Mucosa of stomach (tissue), 1 donor: Measurements from ENCODE around the gene GJB2.

ENCODE experiments used
- H3K27me3 ChIP-seq: one replicate; pipeline ENCODE4 v1.7.0; 2013; ENCODE audit warnings: mild to moderate bottlenecking, low read length; ENCODE audit not compliant: control insufficient read depth, insufficient read depth
- H3K36me3 ChIP-seq: one replicate; pipeline ENCODE4 v1.7.0; 2013; ENCODE audit warnings: low read length; ENCODE audit not compliant: control insufficient read depth, insufficient read depth
- H3K4me1 ChIP-seq: one replicate; pipeline ENCODE4 v1.7.0; 2013; ENCODE audit warnings: mild to moderate bottlenecking, low read length; ENCODE audit not compliant: control insufficient read depth, insufficient read depth
- H3K4me3 ChIP-seq: one replicate; pipeline ENCODE4 v1.7.0; 2013; ENCODE audit warnings: low read length
- H3K9ac ChIP-seq: one replicate; pipeline ENCODE4 v1.7.0; 2013; ENCODE audit warnings: mild to moderate bottlenecking, low read length, moderate library complexity
- H3K9me3 ChIP-seq: one replicate; pipeline ENCODE4 v1.7.0; 2013; ENCODE audit warnings: mild to moderate bottlenecking, low read length, moderate library complexity; ENCODE audit not compliant: control insufficient read depth
- donor health status: Pancreatic carcinoma.

Gene GJB2

DNA sequence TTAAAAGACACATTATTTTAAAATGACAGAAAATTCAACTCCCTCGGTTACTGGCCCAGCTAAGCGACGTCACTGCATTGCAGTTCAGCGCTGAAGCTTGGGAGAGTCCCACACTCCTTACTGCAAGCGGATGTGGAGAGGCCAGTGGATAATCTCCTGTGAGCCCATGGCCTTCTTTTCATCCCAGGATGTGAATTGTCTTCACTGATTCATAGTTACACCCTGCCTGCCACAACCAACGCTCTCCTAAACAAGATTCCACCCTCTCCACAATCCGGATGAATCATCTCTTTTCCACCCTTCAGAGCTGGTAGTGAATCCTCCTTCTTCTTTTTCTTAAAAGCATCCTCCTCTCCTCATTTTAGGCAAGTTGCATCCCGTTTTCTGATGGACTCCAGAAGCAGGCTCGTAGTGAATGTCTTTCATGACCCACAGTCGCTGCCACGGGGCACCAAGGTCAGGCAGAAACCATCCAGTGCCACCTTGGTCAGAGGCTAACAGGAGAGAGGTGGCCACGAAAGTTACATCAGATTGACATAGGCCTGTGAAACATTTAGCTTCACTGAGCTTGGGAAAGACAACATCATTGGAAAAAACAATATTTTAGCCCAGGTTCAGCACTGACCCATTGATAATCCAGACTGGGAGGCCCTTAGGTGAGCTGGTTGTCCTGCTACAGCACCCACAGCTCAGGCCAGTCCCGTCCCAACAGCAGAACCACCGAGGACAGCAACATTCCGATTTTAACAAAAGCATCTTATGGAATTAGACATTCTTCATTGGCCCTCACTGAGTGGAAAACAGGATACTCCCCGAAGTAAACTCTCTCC, 2.0 kb downstream of the GJB2 start:
- Histone ChIP-seq H3K4me1 (peaks cover 20% of the 10 kb centered on the region), H3K36me3 (no peaks in the 10 kb centered on the region), H3K9ac (no peak overlapping the region), H3K27me3 (peaks cover 30% of the 10 kb centered on the region), H3K9me3 (no peaks in the 10 kb centered on the region), H3K4me3 (no peak overlapping the region)

GRCh38 chr13:20190076-20190475, 2.7 kb downstream of the GJB2 start:
- peaks cover 23% of the 10 kb centered on the region for H3K27me3 ChIP-seq
- no peak overlapping the region for H3K4me3 ChIP-seq
- H3K36me3 ChIP-seq = no peaks in the 10 kb centered on the region
- no peak overlapping the region for H3K9ac ChIP-seq
- H3K4me1 ChIP-seq = peaks cover 20% of the 10 kb centered on the region
- H3K9me3 ChIP-seq = no peaks in the 10 kb centered on the region

GRCh38 chr13:20188667-20189553, 3.8 kb downstream of the GJB2 start:
- Histone ChIP-seq H3K4me1 (peaks cover 18% of the 10 kb centered on the region), H3K9ac (no peak overlapping the region), H3K36me3 (no peaks in the 10 kb centered on the region), H3K9me3 (no peaks in the 10 kb centered on the region), H3K27me3 (peaks cover 12% of the 10 kb centered on the region), H3K4me3 (no peak overlapping the region)

DNA sequence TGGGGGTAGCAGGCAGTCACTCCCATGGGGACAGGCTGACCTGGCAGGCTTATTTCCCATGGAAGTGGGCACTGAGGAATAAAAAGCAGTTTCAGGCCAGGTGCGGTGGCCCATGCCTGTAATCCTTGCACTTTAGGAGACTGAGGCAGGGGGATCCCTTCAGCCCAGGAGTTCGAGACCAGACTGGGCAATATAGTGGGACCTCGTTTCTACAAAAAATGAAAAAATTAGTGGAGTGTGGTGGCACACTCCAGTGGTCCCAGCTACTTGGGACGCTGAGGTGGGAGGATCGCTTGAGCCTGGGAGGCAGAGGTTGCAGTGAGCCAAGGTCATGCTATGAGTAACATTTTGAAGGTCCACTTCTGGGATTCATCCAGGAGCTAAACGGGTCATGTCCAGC, 6.0 kb downstream of the GJB2 start:
- Histone ChIP-seq H3K4me1 (peaks cover 4% of the 10 kb centered on the region), H3K9ac (no peak overlapping the region), H3K4me3 (no peak overlapping the region), H3K27me3 (no peaks in the 10 kb centered on the region), H3K9me3 (no peaks in the 10 kb centered on the region), H3K36me3 (no peaks in the 10 kb centered on the region)

DNA sequence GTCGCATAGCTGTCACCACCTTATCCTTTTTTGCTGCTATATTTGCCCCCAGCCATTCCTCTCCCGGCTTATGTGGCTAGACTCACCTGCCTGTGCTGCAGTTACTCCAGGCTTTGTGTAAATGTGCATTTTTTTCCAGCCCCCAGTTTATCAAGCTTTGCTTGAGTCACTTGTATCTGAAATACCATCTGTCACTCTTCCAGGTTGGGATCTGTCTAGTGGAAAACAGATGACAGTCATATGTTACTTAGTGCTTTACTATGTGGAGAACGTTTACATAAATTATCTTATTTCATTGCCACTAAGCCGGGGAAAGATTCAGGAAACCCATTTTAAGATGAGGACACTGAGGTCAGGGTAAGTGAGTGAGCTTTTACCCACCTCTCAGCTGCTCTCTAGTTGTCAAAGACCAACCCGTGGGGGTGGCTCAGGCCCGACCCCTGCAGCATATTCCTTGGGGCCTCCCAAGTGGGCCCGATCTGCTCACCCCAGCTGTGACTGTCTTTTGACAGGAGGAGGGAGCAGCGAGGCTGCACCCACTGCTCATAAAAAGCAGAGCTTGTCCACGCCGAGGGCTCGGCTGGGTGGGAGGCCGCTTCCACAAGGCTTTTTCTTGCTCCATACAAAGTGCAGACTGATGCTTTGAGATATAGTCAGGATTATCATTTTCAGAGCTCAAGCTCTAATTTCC, 7.2 kb downstream of the GJB2 start:
- Histone ChIP-seq H3K27me3 (no peaks in the 10 kb centered on the region), H3K9ac (no peak overlapping the region), H3K9me3 (no peaks in the 10 kb centered on the region), H3K36me3 (no peaks in the 10 kb centered on the region), H3K4me3 (no peak overlapping the region), H3K4me1 (no peaks in the 10 kb centered on the region)

- no peaks in the 10 kb centered on the region for H3K9me3 ChIP-seq
- no peak overlapping the region for H3K4me3 ChIP-seq
- H3K27me3 ChIP-seq = peaks cover 13% of the 10 kb centered on the region
- no peak overlapping the region for H3K9ac ChIP-seq
- no peaks in the 10 kb centered on the region for H3K4me1 ChIP-seq
- no peaks in the 10 kb centered on the region for H3K36me3 ChIP-seq
Observed at GRCh38 chr13:20182231-20182846, 10.4 kb downstream of the GJB2 start.

DNA sequence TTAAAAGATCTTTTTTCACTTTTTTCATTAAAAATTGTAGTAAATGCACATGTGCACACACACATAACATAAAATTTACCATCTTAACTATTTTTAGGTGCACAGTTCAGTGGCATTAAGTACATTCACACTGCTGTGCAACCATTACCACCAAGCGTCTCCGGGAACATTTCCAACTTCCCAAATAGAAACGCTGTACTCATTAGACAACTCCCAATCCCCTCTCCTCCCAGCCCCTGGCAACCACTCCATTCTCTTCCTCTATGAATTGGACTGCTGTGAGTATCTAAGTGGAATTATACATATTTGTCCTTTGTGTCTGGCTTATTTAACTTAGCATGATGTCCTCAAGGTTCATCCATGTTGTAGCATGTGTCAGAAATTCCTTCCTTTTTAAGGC, 11.6 kb downstream of the GJB2 start:
- Histone ChIP-seq H3K9ac (no peak overlapping the region), H3K4me3 (no peak overlapping the region)

DNA sequence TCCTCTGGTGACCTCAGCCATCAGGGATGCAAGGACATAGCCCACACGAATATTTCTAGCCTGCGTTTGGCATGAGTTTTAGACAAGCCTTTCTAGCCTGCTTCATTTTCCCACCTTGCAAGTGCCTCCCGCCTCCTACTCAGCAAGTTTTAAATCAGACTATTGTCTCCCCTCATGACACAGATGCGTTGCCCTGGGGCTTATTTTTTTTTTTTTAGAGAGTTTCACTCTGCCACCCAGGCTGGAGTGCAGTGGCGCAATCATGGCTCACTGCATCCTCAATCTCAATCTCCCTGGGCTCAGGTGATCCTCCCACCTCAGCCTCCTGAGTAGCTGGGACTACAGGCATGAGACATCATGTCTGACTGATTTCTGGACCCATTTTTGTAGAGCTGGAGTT, 14.6 kb downstream of the GJB2 start:
- Histone ChIP-seq H3K4me1 (peaks cover 21% of the 10 kb centered on the region), H3K27me3 (peaks cover 20% of the 10 kb centered on the region)

More for the DNA sequence above, 11.6 kb downstream of the GJB2 start:
- H3K27me3 ChIP-seq = peaks cover 20% of the 10 kb centered on the region
- H3K36me3 ChIP-seq = no peaks in the 10 kb centered on the region
- H3K9me3 ChIP-seq = no peaks in the 10 kb centered on the region
- H3K4me1 ChIP-seq = no peaks in the 10 kb centered on the region

GRCh38 chr13:20177049-20177831, 15.5 kb downstream of the GJB2 start:
- H3K9me3 ChIP-seq = no peaks in the 10 kb centered on the region
- no peak overlapping the region for H3K9ac ChIP-seq
- peaks cover 21% of the 10 kb centered on the region for H3K4me1 ChIP-seq
- peaks cover 20% of the 10 kb centered on the region for H3K27me3 ChIP-seq
- no peaks in the 10 kb centered on the region for H3K36me3 ChIP-seq
- no peak overlapping the region for H3K4me3 ChIP-seq

More for the DNA sequence above, 14.6 kb downstream of the GJB2 start:
- no peaks in the 10 kb centered on the region for H3K36me3 ChIP-seq
- no peak overlapping the region for H3K4me3 ChIP-seq
- no peak overlapping the region for H3K9ac ChIP-seq
- H3K9me3 ChIP-seq = no peaks in the 10 kb centered on the region

- Histone ChIP-seq H3K4me3 (no peak overlapping the region), H3K4me1 (peaks cover 21% of the 10 kb centered on the region), H3K9me3 (no peaks in the 10 kb centered on the region), H3K9ac (no peak overlapping the region), H3K36me3 (no peaks in the 10 kb centered on the region), H3K27me3 (peaks cover 20% of the 10 kb centered on the region)
Observed at GRCh38 chr13:20175907-20176652, 16.7 kb downstream of the GJB2 start.
